Caco-2 (cell line): ENCODE results near the gene INSYN2A. TPM values are rescaled to one million over a fixed set of nuclear protein-coding genes. Genes with fewer than 3 reads are reported as not detected.

Experiments used
- BruUV-seq: library from RNA; stranded (reverse); fragments of 400-500 nt; replicated peaks from 2 replicates; lab custom pipeline; 2021; lab: Mats Ljungman, UMichigan
- CTCF ChIA-PET: fragments of 300-600 bp; sonication (Branson Sonifier 250); formaldehyde crosslinking; loops from one replicate; lab custom pipeline; 2022; ENCODE audit warnings: antibody characterized with exemption; lab: Charles Lee
- POLR2A ChIA-PET: fragments of 300-600 bp; sonication (Branson Sonifier 250); formaldehyde crosslinking; loops from one replicate; lab custom pipeline; 2022; ENCODE audit warnings: antibody characterized with exemption; lab: Charles Lee
- DNase-seq, 2 experiments: peaks; one replicate each; pipeline versions ENCODE4 v3.0.0 to v3.0.0-alpha.2; 2020 to 2022
- H3K27me3 ChIP-seq: replicated peaks from 2 replicates; pipeline ENCODE4 v1.6.0; 2011; ENCODE audit warnings: low read length; ENCODE audit not compliant: control insufficient read depth, insufficient read depth
- H3K36me3 ChIP-seq: 2 replicates; pipeline ENCODE4 v1.5.1; 2011; ENCODE audit warnings: low read length; ENCODE audit not compliant: control insufficient read depth, insufficient read depth
- H3K4me1 ChIP-seq: fragments of 250-450 bp; sonication (Bioruptor Pico); 2 replicates; pipeline ENCODE4 v1.5.1; 2020; ENCODE audit warnings: mild to moderate bottlenecking
- H3K4me3 ChIP-seq: 2 replicates; pipeline ENCODE4 v1.5.1; 2011; ENCODE audit warnings: low read depth, mild to moderate bottlenecking, control low read depth, low read length
- H3K9me3 ChIP-seq: fragments of 250-450 bp; sonication (Bioruptor Pico); 2 replicates; pipeline ENCODE4 v1.5.1; 2020; ENCODE audit warnings: mild to moderate bottlenecking, moderate library complexity
- H3K27ac Mint-ChIP-seq: one replicate; pipeline ENCODE4 v1.8.0; 2022; ENCODE audit warnings: mixed read lengths; ENCODE audit not compliant: unreplicated experiment
- H3K27me3 Mint-ChIP-seq: one replicate; pipeline ENCODE4 v1.8.0; 2022; ENCODE audit warnings: mixed read lengths; ENCODE audit not compliant: insufficient read depth, unreplicated experiment
- H3K36me3 Mint-ChIP-seq: one replicate; pipeline ENCODE4 v1.8.0; 2022; ENCODE audit warnings: mild to moderate bottlenecking, mixed read lengths; ENCODE audit not compliant: insufficient read depth, unreplicated experiment
- H3K4me1 Mint-ChIP-seq: one replicate; pipeline ENCODE4 v1.8.0; 2022; ENCODE audit warnings: low read depth, mixed read lengths; ENCODE audit not compliant: unreplicated experiment
- H3K4me3 Mint-ChIP-seq: one replicate; pipeline ENCODE4 v1.8.0; 2022; ENCODE audit warnings: mild to moderate bottlenecking, moderate library complexity, mixed read lengths; ENCODE audit not compliant: unreplicated experiment
- H3K9me3 Mint-ChIP-seq: one replicate; pipeline ENCODE4 v1.8.0; 2022; ENCODE audit warnings: mixed read lengths; ENCODE audit not compliant: unreplicated experiment
- intact Hi-C: fragments of 100-400 bp; cut with micrococcal nuclease; formaldehyde crosslinking; loops from one replicate; pipeline ENCODE4 v1.10.0; 2022; ENCODE audit not compliant: unreplicated experiment
- total RNA-seq: library from RNA; stranded (reverse); gene quantifications from 2 replicates; pipeline ENCODE4 v1.2.3, GENCODE V29; 2022
- TF ChIP-seq, protein P1 (sequence below), 2 experiments: fragments of 200-600 bp in 1 of 2; IDR thresholded peaks; 1 replicate in 1 of 2; 2 replicates in 1 of 2; pipeline versions ENCODE4 v1.5.1 to v1.8.0; 2011 to 2022; ENCODE audit warnings: antibody characterized with exemption in 1 of 2, control low read depth in 1 of 2, inconsistent platforms in 1 of 2, low read depth in 1 of 2, low read length in 1 of 2, mild to moderate bottlenecking in 1 of 2, moderate library complexity in 1 of 2; ENCODE audit not compliant: insufficient read depth in 1 of 2, severe bottlenecking in 1 of 2, unreplicated experiment in 1 of 2

INSYN2A gene
- total RNA-seq, 1 experiment from 2014 or later: not detected

DNA sequence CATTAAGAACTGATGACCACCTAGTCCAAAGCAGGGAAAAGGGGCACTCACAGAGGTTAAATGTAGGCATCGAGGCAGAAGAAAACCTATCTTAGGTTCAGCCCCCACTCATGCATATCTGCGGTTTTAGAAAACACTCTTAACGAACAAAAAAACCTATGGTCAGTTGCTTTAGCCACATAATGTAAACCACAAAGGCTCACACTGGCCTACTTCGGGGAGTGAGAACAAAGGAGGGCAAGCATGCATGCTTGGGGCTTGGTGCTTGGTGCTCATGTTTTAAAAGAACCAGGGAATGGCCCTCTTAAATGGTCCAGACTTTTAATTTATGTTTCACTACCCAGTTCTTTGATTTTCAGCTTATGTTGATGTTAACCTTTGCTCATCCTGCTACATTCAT, 14.2 kb downstream of the INSYN2A start:
- POLR2A ChIA-PET: no interaction called here

DNA sequence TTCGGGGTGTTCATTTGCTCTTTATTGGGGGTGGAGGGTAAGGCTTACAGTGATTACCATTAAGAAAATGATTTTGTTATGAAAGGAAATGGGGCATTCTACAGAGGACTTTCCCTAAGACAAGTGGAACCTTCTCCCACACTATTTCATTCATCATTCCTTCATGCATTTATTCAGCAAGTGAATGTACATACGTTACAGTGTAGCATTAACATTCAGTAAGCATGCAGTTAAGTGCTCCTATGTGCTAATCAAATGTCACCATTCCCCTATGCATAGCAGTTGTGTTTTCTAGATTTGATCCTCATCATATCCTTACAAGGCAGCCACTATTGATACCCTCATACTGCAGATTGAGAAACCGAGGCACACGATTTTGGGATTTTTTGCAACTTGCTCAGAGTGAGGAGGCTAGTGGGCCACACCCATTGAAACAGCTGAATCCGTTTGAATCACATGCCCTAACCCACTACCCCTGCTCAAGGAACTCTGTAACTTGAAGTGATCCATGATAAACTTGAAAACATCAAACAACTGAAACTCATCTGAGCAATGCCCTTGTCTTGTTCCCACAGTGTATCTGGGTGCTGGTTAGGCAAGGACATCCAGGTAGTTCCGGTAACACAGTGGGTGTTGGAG, 16.7 kb downstream of the INSYN2A start:
- H3K4me3 ChIP-seq: no peak overlapping the region
- Mint-ChIP-seq H3K27ac (no peak overlapping the region), H3K27me3 (no peaks in the 10 kb centered on the region), H3K9me3 (no peaks in the 10 kb centered on the region), H3K4me1 (no peaks in the 10 kb centered on the region), H3K4me3 (no peak overlapping the region), H3K36me3 (peaks cover 22% of the 10 kb centered on the region)
- POLR2A ChIA-PET: no interaction called here
- H3K27me3 ChIP-seq: no peaks in the 10 kb centered on the region
- no peaks in the 10 kb centered on the region for H3K9me3 ChIP-seq
- CTCF ChIA-PET: no interaction called here
- no peaks in the 10 kb centered on the region for H3K36me3 ChIP-seq
- intact Hi-C loops: no loop called here
- no peaks in the 10 kb centered on the region for H3K4me1 ChIP-seq
- TF ChIP-seq, protein P1, sequence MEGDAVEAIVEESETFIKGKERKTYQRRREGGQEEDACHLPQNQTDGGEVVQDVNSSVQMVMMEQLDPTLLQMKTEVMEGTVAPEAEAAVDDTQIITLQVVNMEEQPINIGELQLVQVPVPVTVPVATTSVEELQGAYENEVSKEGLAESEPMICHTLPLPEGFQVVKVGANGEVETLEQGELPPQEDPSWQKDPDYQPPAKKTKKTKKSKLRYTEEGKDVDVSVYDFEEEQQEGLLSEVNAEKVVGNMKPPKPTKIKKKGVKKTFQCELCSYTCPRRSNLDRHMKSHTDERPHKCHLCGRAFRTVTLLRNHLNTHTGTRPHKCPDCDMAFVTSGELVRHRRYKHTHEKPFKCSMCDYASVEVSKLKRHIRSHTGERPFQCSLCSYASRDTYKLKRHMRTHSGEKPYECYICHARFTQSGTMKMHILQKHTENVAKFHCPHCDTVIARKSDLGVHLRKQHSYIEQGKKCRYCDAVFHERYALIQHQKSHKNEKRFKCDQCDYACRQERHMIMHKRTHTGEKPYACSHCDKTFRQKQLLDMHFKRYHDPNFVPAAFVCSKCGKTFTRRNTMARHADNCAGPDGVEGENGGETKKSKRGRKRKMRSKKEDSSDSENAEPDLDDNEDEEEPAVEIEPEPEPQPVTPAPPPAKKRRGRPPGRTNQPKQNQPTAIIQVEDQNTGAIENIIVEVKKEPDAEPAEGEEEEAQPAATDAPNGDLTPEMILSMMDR (IDR thresholded peaks at IDR 0.05; ENCODE audit: insufficient read depth in 1 of 2, low read depth in 1 of 2, low read length in 1 of 2, severe bottlenecking in 1 of 2, unreplicated experiment in 1 of 2): no peak
- DNase-seq: no peak
- no TSS peak for BruUV-seq

More for the DNA sequence above, 14.2 kb downstream of the INSYN2A start:
- intact Hi-C loops: no loop called here
- H3K4me3 Mint-ChIP-seq: no peak overlapping the region
- no peaks in the 10 kb centered on the region for H3K9me3 Mint-ChIP-seq
- Histone ChIP-seq H3K9me3 (no peaks in the 10 kb centered on the region), H3K4me3 (no peak overlapping the region), H3K4me1 (no peaks in the 10 kb centered on the region), H3K27me3 (no peaks in the 10 kb centered on the region), H3K36me3 (no peaks in the 10 kb centered on the region; the same call in 1 of the 2 replicates)
- no peak for DNase-seq
- CTCF ChIA-PET: no interaction called here
- BruUV-seq: no TSS peak
- H3K36me3 Mint-ChIP-seq: peaks cover 11% of the 10 kb centered on the region
- H3K4me1 Mint-ChIP-seq: no peaks in the 10 kb centered on the region
- H3K27me3 Mint-ChIP-seq: no peaks in the 10 kb centered on the region
- TF ChIP-seq, protein P1 (IDR thresholded peaks at IDR 0.05; ENCODE audit: insufficient read depth in 1 of 2, low read depth in 1 of 2, low read length in 1 of 2, severe bottlenecking in 1 of 2, unreplicated experiment in 1 of 2): no peak
- no peak overlapping the region for H3K27ac Mint-ChIP-seq

DNA sequence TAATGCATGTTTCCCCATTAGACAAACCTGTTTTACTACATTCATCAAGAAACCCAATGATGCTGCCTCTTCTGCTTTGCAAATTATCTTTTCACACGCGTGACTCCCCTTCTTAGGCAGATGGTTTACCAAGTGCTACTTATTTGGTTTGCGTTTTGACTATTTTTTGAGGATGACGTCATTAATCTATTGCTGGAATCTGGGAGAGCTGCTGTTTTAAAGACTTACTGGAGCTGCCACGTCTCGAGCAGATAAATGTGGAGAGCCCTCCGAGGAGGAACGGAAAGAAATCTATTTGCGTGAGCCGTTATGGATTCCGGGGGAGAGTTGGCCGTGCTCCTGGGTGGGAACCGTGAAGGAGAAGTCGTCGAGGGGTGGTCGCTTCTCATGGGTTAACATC, 19.7 kb downstream of the INSYN2A start:
- no peaks in the 10 kb centered on the region for H3K9me3 Mint-ChIP-seq
- intact Hi-C loops: no loop called here
- no peaks in the 10 kb centered on the region for H3K9me3 ChIP-seq
- CTCF ChIA-PET: no interaction called here
- no peak overlapping the region for H3K4me3 ChIP-seq
- no peaks in the 10 kb centered on the region for H3K4me1 ChIP-seq
- H3K4me3 Mint-ChIP-seq: no peak overlapping the region
- POLR2A ChIA-PET: no interaction called here
- TF ChIP-seq, protein P1 (IDR thresholded peaks at IDR 0.05; ENCODE audit: insufficient read depth in 1 of 2, low read depth in 1 of 2, low read length in 1 of 2, severe bottlenecking in 1 of 2, unreplicated experiment in 1 of 2): no peak
- H3K36me3 Mint-ChIP-seq: peaks cover 22% of the 10 kb centered on the region
- no peaks in the 10 kb centered on the region for H3K4me1 Mint-ChIP-seq
- H3K27me3 Mint-ChIP-seq: no peaks in the 10 kb centered on the region
- no peak overlapping the region for H3K27ac Mint-ChIP-seq
- no peaks in the 10 kb centered on the region for H3K27me3 ChIP-seq
- BruUV-seq: no TSS peak
- no peaks in the 10 kb centered on the region for H3K36me3 ChIP-seq
- DNase-seq: no peak
